Choroid plexus epithelial cell (primary cell): ENCODE data around the gene IGFBP4.

Experiments
- DNase-seq: peaks from one replicate; pipeline ENCODE4 v3.0.0-alpha.2; 2010; ENCODE audit warnings: low read depth
- H3K4me3 ChIP-seq: 2 replicates; pipeline ENCODE4 v1.5.1; 2011; ENCODE audit warnings: low read depth, mild to moderate bottlenecking, control low read depth, low read length, moderate library complexity
- TF ChIP-seq, protein P1 (sequence below): conservative IDR thresholded peaks from 2 replicates; pipeline ENCODE4 v1.5.1; 2011; ENCODE audit warnings: low read depth, mild to moderate bottlenecking, control low read depth, inconsistent platforms, low read length, moderate library complexity

IGFBP4 gene

DNA sequence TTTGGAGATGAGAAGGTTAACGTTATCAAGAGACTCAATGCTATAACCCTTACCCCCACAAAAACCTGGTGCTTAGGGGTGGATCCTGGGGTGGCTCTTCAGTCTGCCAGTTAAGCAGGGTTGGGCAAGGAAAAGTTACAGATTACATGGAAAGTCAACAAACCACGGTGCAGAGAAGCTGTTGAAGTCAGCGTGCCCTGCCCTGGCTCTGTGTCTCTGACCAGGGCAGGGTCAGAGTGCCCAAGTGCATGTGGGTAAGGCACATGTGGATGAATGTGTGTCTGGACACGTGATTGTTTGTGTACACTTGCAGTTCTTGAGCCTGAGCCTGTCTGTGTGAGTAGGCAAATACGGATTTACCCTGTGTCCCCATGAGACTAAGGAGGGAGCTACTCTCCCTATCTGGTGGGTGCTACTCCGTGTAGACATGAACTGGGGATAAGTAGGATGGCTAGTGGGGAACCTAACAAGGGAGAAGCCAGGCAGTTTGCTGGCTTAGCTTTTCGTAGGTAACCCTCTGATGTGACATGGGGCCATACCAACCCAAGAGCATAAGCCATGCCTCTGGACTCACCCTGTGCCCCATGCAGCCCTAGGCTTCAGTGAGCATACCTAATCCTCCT lies 5.5 kb downstream of the IGFBP4 start:
- TF ChIP-seq, protein P1, sequence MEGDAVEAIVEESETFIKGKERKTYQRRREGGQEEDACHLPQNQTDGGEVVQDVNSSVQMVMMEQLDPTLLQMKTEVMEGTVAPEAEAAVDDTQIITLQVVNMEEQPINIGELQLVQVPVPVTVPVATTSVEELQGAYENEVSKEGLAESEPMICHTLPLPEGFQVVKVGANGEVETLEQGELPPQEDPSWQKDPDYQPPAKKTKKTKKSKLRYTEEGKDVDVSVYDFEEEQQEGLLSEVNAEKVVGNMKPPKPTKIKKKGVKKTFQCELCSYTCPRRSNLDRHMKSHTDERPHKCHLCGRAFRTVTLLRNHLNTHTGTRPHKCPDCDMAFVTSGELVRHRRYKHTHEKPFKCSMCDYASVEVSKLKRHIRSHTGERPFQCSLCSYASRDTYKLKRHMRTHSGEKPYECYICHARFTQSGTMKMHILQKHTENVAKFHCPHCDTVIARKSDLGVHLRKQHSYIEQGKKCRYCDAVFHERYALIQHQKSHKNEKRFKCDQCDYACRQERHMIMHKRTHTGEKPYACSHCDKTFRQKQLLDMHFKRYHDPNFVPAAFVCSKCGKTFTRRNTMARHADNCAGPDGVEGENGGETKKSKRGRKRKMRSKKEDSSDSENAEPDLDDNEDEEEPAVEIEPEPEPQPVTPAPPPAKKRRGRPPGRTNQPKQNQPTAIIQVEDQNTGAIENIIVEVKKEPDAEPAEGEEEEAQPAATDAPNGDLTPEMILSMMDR, result no peak
- H3K4me3 ChIP-seq, result peak overlapping the region; percentile 75
- peak; percentile 49 for DNase-seq

DNA sequence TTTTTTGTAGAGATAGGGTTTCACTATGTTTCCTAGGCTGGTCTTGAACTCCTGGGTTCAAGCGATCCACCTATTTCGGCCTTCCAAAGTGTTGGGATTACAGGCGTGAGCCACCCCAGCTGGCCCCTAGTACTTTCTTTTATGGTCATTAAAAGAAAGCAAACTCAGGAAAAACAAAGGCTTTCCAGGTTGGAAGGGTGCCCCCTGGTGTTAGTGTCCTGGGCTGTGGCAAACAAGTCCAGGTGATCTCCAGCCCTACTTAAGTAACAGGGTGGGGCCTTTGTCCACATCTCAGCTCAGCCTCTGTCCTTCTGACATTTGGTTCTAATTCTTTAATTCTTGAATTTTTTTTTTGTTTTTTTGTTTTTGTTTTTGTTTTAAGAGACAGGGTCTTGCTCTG lies 6.9 kb downstream of the IGFBP4 start:
- TF ChIP-seq, protein P1, result peak; percentile 71
- peak; percentile 67 for DNase-seq
- H3K4me3 ChIP-seq, result no peak overlapping the region

DNA sequence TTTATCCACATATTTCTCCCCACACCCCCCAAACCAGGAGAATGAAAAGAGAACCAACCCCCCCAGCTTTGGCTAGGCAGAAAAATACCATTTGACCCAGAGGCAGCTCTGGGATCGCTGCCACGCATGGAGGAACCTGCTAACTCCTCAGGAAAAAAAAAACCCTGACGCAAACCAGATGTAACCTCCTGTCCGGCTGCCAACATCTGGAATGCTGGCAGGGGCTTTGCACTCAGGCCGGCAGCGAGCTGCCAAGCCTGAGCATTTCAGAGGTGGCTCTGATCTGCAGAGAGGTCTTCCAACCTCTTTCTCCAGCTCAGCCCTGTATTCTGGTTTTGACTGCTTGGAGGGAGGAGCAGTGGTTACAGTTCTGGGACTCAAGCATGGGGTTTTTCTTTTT lies 8.2 kb downstream of the IGFBP4 start:
- peak; percentile 75 for DNase-seq
- H3K4me3 ChIP-seq, result no peak overlapping the region
- TF ChIP-seq, protein P1, result no peak

DNA sequence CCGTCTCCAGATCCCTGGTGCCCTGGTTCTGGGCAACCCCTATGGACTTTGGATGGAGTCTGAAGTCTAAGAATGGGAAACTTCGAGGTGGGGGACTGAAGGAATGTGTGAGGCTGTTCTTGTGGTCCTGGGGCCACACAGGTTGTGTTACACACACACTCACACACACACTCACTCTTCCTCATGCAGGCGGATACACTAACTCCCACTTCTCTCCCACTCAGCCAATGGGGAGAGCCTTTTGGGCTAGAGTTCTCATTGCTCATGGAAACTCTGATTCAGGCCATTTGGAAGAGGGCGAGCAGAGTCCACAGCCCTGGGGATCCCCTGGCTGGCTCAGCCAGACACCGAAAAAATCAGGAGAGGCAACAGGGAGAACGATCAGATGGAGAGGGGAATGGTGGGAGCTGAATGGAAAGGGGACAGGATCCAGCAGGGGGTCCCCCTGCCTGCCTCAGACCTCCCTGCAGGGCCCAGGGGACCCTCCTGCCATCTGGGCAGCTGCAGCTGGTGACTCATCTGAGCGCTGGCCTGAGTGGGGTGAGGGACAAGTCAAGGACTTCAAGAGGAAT lies 9.1 kb downstream of the IGFBP4 start:
- DNase-seq, result peak; percentile 89
- H3K4me3 ChIP-seq, result no peak overlapping the region

DNA sequence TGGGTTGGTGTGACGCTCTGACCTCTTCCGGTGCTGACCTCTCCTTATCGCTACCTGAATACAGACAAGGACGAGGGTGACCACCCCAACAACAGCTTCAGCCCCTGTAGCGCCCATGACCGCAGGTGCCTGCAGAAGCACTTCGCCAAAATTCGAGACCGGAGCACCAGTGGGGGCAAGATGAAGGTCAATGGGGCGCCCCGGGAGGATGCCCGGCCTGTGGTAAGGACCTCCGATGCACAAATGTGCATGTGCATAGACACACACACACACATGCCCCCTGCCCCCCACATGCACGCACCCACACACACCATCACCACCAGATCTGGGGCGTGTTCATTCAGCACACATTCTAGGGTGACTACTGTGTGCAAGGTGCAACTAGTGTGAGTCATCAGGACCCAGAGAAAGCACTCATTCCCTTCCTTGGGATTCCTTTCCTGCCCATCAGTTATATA lies 9.7 kb downstream of the IGFBP4 start:
- peak; percentile 47 for DNase-seq
- H3K4me3 ChIP-seq, result no peak overlapping the region
- TF ChIP-seq, protein P1, result no peak

More for the DNA sequence above, 9.1 kb downstream of the IGFBP4 start:
- TF ChIP-seq, protein P1, result no peak

DNA sequence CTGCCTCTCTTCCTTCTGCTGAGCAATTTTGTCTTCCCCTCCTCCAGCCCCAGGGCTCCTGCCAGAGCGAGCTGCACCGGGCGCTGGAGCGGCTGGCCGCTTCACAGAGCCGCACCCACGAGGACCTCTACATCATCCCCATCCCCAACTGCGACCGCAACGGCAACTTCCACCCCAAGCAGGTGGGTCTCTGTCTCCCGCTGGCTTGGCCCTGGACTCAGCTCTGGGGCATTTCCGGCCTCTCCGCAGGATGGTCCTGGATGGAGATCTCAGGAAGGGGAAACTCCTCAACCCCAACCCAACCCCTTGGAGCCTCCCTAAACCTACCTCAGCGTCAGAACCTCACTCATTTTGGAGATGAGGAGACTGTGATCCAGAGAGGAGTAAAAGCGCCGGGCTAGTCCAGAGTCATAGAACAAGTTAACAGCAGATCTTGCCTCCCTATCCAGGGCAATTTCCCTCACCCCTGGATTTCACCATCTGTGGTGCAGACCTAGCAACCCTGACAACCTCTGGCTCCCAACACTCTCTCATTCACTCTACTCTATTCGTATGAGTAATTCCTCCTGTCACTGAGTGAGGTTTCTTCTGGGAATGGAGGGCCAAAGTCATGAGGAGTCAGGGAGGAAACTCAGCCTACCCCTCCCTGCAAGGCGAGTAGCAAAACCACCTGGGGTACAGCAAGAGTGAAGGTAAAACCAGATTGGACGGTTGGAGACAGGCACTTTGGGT lies 10.8 kb downstream of the IGFBP4 start:
- peak; percentile 51 for DNase-seq
- no peak overlapping the region for H3K4me3 ChIP-seq
- TF ChIP-seq, protein P1, result no peak
